ENCODE data around the gene STX4. TPM values are rescaled to one million over a fixed set of nuclear protein-coding genes. Genes with fewer than 3 reads are reported as not detected.

The STX4 gene
- total RNA-seq, 2 experiments from 2014 or later = 29.2 to 35.9 TPM

DNA sequence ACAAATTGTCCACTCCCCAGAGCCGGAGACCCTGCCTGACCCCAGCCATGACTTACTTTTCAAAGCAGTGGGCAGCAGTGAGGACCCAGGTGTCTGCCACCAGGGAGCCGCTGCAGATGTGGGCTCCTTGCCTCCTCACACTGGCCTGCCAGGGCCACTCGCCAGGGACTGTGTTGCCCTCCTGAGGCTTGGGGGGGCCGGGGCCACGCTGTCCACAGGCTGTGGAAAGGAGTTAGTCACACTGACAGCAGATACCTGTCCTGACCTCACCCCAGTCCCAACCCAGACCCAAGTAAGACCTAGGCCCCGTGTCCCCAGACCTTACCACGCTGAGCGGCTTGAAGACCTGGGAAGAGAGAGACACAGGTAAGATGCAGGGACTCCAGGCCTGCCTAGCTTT is 54.1 kb downstream of the STX4 start:
- Mint-ChIP-seq H3K36me3 (ENCODE audit: low read depth) (peaks cover 13% of the 10 kb centered on the region), H3K4me1 (peaks cover 4% of the 10 kb centered on the region), H3K9me3 (ENCODE audit: low read depth) (no peaks in the 10 kb centered on the region), H3K27ac (no peak overlapping the region), H3K4me3 (no peak overlapping the region), H3K27me3 (no peaks in the 10 kb centered on the region)
- ChIA-PET POLR2A (no interaction called here), CTCF (interaction anchor here (0.9 kb wide), 1 partner anchor 102 kb away, joined by 3 read pairs; the partner anchor contains the start of gene HSD3B7)
- intact Hi-C loops (cut with DNase I, micrococcal nuclease) = no loop called here
- no peak for ATAC-seq
- DNase-seq = no peak

DNA sequence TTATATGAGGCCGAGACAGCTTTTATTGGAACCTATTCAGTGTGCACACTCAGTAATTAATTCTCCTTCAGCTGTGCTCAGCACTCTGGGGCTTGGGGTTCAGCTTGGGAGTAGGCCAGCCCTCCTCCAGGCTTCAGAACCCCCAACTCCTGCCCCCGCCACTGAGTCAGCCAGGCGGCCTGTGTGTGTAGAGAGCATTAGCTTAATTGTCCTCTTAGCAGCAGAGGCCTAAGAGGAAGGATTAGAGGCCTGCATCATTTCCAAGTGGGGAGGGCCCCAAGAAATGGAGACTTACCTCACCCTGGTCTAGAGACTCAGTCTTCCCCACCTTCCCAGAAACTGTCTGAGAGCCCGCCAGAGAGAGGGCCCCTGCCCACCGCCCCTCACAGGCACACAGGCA is 54.6 kb downstream of the STX4 start:
- Mint-ChIP-seq H3K27me3 (no peaks in the 10 kb centered on the region), H3K9me3 (ENCODE audit: low read depth) (no peaks in the 10 kb centered on the region), H3K4me3 (no peak overlapping the region), H3K4me1 (peaks cover 9% of the 10 kb centered on the region), H3K27ac (no peak overlapping the region), H3K36me3 (ENCODE audit: low read depth) (peaks cover 16% of the 10 kb centered on the region)
- ATAC-seq = no peak
- no peak for DNase-seq
- intact Hi-C loops (cut with DNase I, micrococcal nuclease) = no loop called here
- POLR2A ChIA-PET = no interaction called here
- CTCF ChIA-PET = interaction anchor here (0.9 kb wide), 1 partner anchor 103 kb away, joined by 3 read pairs; the partner anchor contains the start of gene HSD3B7

GRCh38 chr16:31088459-31089183 is 55.3 kb downstream of the STX4 start, which contains the start of gene PRSS53:
TSS of gene PRSS53 (minus strand) at chr16:31088943. CDS start at chr16:31088809, 134 bp downstream.
- no peak within 1 kb of the TSS for H3K4me3 Mint-ChIP-seq
- intact Hi-C loops (cut with DNase I, micrococcal nuclease) = no loop called here
- CTCF ChIA-PET = interaction anchor here (0.9 kb wide), 1 partner anchor 103 kb away, joined by 3 read pairs; the partner anchor contains the start of gene HSD3B7
- no peaks in the 10 kb centered on the region for H3K9me3 Mint-ChIP-seq (ENCODE audit: low read depth)
- POLR2A ChIA-PET = no interaction called here
- no peak within 1 kb of the TSS for H3K27ac Mint-ChIP-seq
- peaks cover 12% of the 10 kb centered on the region for H3K4me1 Mint-ChIP-seq
- H3K36me3 Mint-ChIP-seq (ENCODE audit: low read depth) = peaks cover 16% of the 10 kb centered on the region
- DNase-seq (no peak), ATAC-seq (no peak)
- no peaks in the 10 kb centered on the region for H3K27me3 Mint-ChIP-seq

GRCh38 chr16:31089199-31089598 is 55.8 kb downstream of the STX4 start:
- H3K27ac Mint-ChIP-seq = no peak overlapping the region
- intact Hi-C loops (cut with DNase I, micrococcal nuclease) = no loop called here
- peaks cover 15% of the 10 kb centered on the region for H3K4me1 Mint-ChIP-seq
- ChIA-PET CTCF (no interaction called here), POLR2A (no interaction called here)
- H3K27me3 Mint-ChIP-seq = no peaks in the 10 kb centered on the region
- ATAC-seq = no peak
- DNase-seq = no peak
- H3K36me3 Mint-ChIP-seq (ENCODE audit: low read depth) = peaks cover 19% of the 10 kb centered on the region
- no peaks in the 10 kb centered on the region for H3K9me3 Mint-ChIP-seq (ENCODE audit: low read depth)
- H3K4me3 Mint-ChIP-seq = no peak overlapping the region

Other genes with a start within 250 kb of the STX4 start
- gene ZNF629, start 246.4 kb upstream of the STX4 start, total RNA-seq = 1 to 10 TPM; 3.4 to 3.7 TPM
- 10 to 100 TPM; 19.5 to 20.4 TPM for gene BCL7C, start 139.5 kb upstream of the STX4 start, total RNA-seq
- gene CTF1, start 136.9 kb upstream of the STX4 start, total RNA-seq = under 1 TPM; 0.18 TPM
- 10 to 100 TPM; 23.7 to 31.4 TPM for gene FBXL19, start 110.0 kb upstream of the STX4 start, total RNA-seq
- gene ORAI3, start 84.5 kb upstream of the STX4 start, total RNA-seq = 1 to 10 TPM; 6.9 to 7.9 TPM
- 10 to 100 TPM; 18.5 to 21.7 TPM for gene SETD1A, start 75.8 kb upstream of the STX4 start, total RNA-seq
- 1 to 10 TPM; 1.6 to 2.2 TPM for gene HSD3B7, start 48.4 kb upstream of the STX4 start, total RNA-seq
- 1 to 10 TPM; 1.3 to 1.5 TPM for gene STX1B, start 22.9 kb upstream of the STX4 start, total RNA-seq
- gene ZNF668, start 40.7 kb downstream of the STX4 start, total RNA-seq = 1 to 10 TPM; 9.2 to 9.9 TPM
- gene ZNF646, start 40.9 kb downstream of the STX4 start, total RNA-seq = 10 to 100 TPM; 21.3 to 25.8 TPM
- 1 to 10 TPM; 4.0 to 9.2 TPM for gene PRSS53, start 55.4 kb downstream of the STX4 start, total RNA-seq
- gene VKORC1, start 61.2 kb downstream of the STX4 start, total RNA-seq = 10 to 100 TPM; 59.6 to 64.2 TPM
- 10 to 100 TPM; 50.0 to 53.3 TPM for gene BCKDK, start 74.8 kb downstream of the STX4 start, total RNA-seq
- gene KAT8, start 84.1 kb downstream of the STX4 start, total RNA-seq = 10 to 100 TPM; 53.6 to 63.1 TPM
- gene PRSS8, start 102.2 kb downstream of the STX4 start, total RNA-seq = not detected
- under 1 TPM; 0.26 to 0.43 TPM for gene PRSS36, start 116.5 kb downstream of the STX4 start, total RNA-seq
- 100 to 1,000 TPM; 647 to 648 TPM for gene FUS, start 146.6 kb downstream of the STX4 start, total RNA-seq
- gene PYCARD, start 169.2 kb downstream of the STX4 start, total RNA-seq = 1 to 10 TPM; 5.7 TPM
- under 1 TPM in 1 of 2 experiments, not detected in 1; 0.04 TPM for gene TRIM72, start 180.6 kb downstream of the STX4 start, total RNA-seq
- gene PYDC1, start 183.6 kb downstream of the STX4 start, total RNA-seq = not detected
- gene ITGAM, start 226.4 kb downstream of the STX4 start, total RNA-seq = under 1 TPM; 0.67 to 0.98 TPM

Data from activated CD4-positive, alpha-beta T cell treated with anti-CD3 and anti-CD28 coated beads for 36 hours (primary cell).